Measurements from ENCODE around the gene SEMA3F.

The SEMA3F gene

DNA sequence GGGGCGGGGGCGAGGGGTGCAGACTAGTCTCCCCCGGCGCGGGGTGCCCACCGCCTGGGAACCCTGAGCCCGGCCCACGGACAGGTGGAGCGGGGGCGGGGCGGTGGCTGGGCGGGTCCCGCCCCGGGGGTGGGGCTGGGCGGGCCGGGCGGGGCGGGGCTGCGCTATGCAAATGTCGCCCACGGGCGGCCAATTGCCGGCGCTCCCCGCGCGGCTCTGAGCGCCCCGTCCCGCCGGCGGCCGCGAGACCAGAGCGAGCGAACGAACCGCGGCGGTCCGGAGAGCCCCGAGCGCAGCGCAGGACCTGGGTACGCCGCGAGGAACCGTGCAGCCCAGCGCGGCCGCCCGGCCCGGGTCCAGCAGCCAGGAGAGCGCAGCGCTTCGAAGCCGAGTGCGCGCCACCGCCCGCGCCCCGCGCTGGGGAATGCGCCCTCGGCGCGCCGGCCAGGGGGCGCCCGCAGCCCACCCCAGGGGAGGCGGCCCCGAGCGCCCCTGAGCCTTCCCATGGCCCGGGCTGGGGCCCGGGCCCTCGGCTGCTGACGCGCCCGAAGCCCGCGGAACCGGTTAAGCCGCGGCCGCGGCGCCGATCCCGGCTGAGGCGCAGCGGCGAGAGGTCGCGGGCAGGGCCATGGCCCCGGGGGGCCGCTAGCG, at the start of gene SEMA3F:
TSS of gene SEMA3F (plus strand) at position 485 of the 651 bp plus-strand sequence. CDS start 4,299 bp downstream, outside the sequence.
- DNase-seq, result no peak

DNA sequence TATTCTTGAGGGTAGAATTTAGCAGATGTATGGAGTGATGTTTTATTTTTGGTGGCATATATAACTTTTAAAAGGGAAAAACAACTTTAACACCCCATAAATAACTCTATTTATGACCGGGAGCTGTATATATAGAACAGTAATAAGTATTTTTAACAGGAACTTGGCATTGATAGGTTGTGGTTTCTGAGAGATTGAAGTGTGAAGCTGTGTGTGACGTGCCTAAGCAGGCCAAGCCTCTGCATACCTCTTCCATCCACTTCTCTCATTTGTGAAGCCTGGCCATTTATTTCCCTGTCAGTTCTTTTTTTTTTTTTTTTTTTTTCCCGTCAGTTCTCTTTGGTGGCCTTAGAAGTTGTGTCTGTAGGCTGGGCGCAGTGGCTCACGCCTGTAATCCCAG, 43.4 kb upstream of the SEMA3F start:
- DNase-seq, result no peak

DNA sequence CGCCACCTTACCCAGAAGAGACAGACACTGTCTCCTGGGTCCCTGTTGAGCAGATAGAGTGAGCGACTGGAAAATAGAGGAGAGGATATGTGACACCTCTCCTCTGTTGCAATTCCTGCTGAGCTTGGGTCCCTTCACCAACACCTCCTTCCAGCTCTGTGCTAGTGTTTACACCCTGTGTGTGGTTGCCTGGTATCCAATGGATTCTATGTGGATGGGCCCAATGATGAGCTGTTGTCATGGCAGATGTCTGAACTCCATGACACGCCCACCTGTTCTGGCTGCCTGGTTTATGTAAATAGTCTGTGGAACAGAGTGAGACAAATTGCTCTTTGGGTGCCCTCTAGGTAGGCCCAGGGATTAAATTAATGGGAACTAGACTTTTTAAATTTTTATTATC, 42.7 kb upstream of the SEMA3F start:
- no peak for DNase-seq

DNA sequence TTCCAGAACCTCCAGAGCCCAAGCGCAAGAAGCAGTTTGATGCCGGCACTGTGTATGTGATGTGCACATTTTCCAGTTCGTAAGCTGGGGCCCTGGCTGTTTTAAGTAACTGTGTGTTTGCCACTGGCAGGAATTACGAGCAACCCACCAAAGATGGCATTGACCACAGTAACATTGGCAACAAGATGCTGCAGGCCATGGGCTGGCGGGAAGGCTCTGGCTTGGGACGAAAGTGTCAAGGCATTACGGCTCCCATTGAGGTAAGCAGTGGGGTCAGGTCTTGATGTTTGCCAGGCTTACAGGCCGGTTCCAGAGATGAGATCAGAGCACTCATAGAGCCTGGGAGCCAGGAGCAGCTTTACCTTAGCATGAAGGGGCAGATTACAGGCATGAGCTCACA, 38.0 kb upstream of the SEMA3F start:
- DNase-seq, result no peak

DNA sequence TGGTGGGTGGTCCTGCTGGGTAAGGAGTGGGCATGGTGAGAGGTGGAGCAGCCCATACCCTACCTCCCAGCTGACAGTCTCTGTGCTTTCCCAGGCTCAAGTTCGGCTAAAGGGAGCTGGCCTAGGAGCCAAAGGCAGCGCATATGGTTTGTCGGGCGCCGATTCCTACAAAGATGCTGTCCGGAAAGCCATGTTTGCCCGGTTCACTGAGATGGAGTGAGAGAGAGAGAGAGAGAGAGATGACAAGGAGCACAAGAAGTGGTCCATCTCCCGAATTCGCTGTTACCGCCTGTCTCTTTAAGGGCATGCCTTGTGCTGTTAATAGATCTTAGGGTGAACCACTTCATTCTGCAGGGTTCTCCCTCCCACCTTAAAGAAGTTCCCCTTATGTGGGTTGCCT, 36.9 kb upstream of the SEMA3F start:
- no peak for DNase-seq

DNA sequence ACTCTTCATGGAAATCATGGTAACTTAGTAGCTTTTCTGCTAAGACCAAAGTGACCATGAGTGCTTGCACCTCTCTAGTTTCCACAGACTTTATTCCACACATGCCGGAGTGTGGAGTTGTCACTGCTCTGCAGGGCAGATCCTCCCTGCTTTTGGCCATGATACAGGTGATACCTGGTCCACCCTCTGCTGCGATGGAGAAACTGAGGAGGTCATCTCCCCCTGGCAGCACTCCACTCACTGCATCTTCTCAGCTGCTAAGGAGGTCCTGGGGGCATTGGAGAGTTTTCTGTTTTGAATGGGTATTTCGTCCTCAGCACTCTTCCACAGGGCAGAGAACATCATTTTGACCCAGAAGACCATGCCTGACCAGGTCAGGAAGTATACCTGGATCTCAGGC, 35.3 kb upstream of the SEMA3F start:
- no peak for DNase-seq

DNA sequence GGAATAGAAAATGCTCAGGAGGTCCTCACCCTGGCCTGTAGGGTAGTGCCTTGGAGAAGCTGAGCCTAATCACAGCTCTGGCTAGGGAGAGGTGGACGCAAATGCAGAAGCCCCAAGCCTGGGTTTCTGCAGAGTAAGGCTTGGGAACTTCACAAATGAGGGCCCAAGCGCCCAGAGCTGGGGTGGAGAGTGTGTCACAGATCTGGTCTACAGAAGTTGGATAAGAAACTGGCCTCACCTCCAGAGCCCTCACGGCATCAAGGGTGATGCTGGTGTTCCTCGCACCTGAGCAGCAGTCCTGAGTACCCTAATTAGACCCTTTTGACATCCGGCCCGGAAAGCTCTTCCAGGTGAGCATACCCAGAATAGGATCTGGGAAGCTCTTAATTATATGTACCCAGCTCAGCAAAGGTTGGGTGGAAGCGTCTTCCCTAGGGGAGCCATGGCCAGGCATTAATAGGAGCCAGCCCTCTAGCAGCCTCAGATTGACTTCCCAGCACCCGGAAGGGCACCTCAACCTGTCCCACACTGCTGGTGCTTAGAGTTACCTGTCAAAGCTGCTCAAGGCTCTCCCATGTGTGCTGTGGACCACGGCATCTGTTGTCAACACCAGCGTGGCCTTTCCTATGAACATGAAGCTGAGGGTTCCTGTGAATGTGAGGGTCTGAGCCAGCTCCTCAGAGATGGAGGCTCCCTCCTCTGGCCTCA, 34.6 kb upstream of the SEMA3F start:
- DNase-seq, result no peak

DNA sequence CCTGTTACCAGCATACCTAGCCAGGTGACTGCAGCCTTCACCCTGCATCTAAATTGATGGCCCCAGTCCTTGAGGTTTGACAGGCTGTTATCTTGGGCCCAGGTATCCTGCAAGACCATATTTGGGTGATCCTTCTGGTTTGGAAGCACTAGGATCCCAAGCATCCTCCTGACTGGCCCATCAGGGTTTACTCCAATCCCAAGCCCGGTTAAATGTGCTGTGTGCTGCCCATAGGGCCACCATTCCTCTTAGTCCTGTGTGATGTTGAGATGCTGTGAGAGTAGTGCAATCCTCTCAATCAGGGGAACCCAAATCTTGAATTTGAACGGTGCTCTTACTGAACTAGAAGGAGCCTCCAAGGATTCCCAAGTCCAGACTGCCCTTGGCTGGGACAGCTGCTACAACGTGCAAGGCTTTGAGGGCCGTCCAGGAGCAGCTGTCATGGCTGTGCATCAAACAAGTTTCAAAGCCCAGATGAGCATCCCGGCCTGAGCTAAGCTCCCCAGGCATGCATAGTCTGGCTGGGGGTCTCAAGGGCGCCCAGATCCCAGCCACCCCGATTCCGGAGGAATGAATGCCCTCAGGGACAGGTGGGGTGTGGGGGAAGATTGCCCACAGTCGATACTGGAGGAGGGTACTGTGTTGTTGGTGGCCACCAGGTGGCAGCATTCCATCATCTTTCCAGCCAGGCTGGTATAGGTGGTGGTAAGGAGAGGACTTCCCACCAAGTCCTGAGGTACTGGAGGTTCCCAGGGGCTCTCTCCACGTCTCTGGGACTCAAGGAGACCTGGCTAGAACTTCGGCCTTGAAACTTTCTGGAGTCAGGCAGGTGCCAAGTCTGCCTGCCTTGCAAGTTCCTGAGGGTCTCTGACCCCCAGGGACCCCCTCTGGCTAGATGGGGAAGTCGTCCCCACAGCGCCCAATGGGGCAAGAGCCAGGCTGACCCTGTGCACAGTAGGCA, 33.8 kb upstream of the SEMA3F start:
- no peak for DNase-seq

DNA sequence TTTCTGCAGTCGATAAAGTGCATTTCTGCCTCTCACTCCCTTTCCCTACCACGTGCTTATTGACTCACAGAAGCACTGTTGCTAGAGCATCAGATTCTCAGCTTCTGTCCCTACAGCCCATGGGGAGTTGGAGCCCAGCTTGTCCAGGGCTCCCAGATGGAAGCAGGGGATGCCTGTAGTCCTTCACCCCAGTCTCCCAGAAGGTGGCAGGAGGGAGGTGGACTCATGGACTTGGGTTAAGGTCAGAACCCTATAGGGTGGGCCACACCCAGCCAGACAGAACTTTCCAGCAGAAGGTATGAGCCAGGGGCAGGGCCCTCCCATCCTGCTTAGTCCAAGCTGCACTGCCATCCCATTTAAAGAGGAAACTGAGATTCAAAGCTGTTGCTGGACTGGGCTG, 33.1 kb upstream of the SEMA3F start:
- no peak for DNase-seq

DNA sequence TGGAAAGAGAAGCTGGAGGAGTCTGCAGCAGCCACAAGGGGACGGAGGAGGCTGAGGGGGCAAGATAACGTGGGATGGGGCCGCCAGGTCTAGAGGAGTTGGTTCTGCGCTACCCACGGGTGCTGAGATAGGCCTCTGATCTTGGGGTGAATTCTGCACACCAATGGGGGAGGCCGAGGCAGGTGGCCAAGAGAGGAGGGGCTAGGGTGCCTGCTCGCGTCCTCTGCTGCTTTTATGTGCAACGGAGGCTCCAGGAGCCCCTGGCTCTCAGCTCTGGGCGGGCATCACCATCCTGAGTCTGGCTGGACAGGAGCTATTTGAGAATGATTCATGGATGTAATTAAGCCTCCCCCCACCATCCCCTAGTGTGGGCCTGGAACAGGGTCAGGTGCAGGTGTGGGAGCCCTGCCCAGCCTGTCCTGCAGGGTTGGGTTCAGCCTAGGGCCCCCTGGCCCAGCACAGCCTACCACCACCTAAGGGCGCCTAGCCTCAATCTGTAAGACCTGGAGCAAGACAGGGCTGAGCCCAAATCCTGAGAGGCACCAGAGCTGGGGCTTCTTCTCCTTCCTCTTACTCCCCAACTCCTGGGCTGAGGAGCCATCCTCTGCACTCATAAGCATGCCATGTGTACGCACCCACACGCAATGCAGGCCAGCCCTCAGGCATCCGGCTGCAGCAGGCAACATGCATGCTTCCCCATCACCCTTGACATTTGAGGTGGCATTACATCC, 32.3 kb upstream of the SEMA3F start:
- no peak for DNase-seq

DNA sequence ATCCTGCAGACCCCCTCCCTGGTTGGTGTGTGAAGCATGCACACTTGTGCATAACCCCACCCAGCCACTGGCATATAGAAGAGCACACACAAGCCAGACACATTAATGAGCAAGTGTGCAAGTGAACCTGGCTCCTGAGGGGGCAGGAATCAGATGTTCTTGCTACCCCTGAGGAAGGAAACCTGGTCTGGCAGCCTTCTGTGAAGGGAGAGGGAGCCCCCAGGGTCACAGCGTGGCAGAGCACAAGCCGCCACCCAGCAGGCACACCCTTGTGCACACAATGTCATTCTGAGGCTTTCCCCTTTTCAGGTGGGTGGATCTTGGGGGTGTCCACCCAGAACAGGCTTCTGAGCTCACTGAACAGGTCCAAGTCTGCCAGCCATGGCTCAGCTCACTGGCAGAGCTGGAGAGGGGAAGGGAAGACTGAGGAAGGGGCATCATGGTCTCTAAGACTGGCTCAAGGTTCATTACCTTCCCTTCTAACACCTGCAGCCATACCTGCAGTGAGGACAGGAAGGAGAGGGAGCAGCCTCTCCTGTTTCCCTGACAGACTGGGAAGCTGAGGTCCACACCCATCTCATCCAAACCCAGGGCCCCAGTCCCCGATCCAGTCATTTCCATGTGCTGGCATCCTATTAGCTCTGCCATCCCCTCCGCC, 31.6 kb upstream of the SEMA3F start:
- DNase-seq, result no peak

DNA sequence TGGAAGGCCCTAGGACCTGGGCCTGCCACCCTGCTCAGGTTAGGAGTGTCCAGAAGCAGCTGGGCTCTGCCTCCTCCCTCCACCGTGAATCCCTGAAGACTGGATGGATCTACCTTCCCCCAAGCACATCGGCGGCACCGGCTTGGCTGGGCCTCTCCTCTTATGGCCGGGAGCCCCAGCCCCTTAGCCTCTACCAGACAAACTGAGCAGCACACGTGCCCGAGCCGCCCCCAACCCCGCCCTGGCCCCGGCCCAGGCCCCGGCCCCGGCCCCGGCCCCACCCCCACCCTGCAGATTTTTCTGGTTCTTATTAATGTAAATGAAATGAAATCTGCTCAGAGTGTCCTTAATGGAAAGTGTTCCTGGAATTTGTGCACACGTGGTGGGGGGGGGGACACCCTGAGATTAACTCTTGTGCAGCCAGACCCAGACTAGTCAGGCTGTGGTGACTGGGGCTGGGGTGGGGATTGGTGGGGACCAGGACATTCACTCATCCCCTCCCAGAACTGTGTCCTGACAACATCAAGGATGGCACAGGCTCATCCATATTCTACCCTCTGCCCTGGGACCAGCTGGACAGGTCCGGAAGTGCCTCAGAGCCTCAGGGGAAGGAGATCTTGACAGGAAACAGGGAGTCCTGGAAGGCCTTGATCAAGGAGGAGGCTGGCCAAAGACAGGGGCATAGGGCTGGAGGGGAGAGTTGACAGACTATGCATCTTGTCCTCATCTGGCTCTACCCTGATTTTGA, 30.9 kb upstream of the SEMA3F start:
- DNase-seq, result no peak

DNA sequence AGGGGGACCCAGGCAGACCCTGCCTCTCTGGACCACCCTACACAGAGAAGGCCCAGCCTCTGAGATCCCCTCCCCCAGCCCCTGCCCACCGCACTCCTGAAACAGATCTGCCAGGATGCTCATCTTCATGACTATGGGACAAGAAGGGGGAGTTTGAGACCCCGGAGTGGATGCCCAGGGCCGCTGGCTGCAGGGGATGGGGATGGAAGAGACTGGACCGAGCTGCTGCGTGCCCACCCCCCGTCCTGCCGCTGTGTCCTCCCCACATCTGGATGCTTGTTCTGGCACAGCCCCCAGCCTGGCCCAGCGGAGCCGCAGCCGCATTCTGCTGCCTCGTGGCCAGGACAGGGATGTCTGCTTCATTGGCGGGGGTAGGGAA, 30.3 kb upstream of the SEMA3F start:
- no peak for DNase-seq

DNA sequence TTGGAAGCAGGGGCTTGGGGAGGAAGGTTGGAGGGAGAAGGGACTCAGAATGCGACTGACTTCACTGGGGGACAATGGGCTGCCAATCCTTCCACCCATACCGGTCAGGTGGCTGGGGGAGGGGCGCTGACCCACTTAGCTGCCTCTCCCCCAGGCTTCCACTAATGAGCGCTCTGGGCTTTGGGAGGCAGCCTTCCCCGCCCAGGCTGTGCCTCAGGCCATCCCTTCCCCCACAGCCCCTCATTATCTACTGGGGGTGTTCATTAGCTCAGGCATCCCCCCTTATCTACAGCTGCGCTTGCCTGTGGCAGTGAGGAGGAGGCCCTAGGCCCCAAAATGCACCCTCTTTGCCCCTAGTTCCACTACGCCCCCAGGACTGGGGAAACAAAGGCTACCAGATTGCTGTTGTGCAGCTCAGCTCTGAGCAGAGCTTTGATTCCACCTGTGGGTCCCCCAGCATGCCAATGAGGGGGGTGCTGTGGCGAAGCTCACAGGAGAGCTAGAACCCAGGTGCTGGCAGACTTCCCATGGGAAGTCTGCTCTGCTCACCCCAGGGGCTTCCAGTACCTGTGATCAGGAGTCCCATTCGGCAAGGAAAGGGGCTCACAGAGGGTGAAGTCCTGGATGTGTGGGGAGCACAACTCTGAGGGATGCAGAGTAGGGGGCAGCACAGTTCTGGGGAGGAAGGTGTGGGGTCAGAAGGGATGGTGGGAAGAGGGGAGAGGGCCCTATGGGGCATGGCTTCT, 29.4 kb upstream of the SEMA3F start:
- DNase-seq, result no peak

DNA sequence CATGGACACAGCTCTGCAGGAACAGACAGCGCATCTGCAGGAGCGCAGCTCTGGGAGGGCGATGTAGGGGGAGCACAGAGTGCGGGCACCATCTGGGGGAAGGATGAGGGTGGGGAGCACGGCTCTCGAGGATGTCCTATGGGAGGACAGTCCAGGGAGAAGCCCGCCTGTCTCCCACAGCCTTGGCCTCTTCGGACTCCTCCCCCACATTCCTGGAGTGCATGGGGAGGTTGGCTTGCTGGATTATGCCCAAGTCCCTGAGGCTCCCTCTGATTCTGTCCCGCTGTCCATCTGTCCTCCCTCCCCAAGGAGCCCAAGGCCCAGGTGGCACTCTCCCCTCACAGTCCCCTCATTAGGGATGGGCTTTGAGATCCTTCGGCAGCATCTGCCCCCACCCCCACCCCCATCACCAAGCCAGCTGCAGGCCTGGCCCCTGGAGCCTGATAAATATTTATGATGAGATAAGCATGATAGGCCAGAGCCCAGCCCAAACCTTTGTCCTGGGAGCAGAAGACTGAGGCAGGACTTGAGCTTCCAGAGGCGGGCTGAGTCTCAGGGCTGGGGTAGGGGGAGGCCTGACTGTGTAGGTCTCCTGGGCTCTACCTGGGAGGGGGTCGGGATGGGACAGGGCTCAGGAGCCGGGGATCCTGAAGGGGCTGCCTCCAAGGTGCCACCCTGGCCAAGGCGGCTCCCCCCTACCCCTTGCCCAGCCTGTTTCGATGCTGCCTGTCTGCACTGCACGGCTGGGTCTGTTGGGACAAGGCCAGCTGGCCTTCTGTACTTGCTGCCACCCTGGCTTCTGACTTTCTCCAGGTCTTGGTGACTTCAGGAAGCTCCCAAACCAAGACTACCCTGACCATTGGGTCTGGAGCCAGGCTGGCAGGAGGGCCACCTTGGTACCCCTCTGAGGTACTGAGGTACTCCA, 28.6 kb upstream of the SEMA3F start:
- no peak for DNase-seq

DNA sequence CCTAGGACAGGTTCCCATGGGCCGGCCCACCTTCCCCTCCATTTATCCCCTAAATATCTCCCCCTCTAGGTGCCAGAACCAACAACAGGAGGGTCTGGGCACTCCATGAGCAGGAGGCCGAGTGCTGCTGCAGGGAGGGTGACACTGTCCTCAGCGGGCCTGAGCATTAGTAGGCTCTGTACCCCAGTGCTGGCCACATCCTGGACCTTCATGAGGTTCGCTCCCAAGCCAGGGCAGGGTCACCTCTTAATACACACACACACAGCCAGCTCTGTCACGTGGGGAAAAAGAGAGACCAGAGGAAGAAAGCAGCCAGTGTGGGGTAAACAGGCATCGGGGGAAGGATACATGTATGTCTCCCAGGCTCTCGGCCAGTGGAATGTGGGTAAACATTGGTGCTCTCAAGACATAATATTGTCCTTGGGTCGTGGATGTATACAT, 27.9 kb upstream of the SEMA3F start:
- DNase-seq, result no peak

DNA sequence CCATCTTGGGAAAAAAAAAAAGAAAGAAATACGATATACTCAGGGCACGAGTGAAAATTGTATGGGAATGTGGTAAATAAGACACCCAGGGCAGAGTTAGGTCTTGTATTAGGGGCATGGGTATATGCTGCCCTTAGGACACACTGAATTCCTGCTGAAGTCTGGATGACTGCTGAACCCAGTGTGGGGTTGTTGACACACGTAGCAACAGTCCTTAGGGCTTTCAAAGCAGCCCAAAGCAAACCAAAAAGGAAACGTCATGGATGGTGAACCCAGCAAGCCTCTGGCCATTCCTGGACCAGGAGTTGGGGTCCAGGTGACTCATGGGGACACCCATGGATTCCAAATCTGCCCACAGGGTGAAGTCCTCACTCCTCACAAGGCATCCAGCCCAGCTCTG, 27.1 kb upstream of the SEMA3F start:
- no peak for DNase-seq

DNA sequence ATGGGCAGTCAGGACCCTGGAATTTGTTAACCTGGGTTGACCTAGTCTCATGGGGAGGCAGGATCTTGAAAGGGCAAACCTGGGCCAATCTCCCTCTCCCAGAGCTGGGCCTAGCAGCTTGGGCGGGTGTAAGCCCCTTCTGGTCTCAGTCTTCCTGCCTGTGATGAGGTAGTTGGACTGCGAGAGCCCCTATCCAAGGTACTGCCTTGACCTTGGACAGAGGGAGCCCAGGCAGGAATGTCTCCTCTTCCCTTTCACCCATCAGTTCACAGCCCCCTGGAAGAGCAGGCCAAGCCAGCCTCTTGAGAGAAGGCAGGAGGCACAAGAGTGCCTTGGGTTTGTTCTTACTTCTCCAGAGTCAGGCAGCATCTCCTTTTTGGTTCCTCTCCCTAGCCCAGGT, 24.7 kb upstream of the SEMA3F start:
- DNase-seq, result no peak

DNA sequence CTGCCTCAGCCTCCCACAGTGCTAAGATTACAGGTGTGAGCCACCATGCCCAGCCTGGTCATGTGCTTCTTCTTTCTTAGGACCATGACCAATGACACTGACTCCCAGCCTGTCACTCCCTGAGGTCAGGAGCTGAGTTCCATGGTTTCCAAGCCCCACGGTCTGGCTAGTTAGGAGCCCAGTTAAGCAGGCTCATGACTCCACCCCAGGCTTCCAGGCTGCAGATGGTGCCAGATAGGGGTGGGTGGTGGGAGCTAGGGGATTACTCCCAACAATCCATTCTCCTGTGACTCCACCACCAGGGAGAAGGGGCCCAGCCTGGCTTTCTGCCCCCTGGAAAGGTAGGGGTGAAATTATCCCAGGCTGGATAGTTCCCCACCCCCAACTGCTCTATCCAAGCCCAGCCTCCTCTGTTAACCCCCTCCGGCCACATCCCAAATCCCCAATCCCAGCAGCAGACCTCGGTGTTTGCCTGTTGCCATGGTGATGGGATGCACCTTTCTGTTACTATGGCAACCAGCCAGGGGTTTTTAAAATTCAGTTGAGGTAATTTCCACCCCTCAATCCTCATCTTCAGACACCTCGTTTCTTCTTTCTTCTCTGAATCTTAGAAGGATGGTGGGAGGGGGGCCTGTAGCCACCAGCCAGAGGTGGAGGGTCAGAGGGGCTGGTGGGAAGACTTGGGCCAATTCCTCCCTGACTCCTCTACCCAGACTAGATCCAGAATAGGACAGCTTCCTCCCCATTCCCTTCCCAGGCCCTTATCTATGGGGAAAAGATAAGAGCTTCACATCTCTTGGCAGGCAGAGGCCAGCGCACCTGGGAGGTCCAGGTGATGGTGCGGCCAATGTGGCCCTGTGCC, 22.5 kb upstream of the SEMA3F start:
- DNase-seq, result no peak

All from NCI-H1436 treated with DMSO at 0.1 percent for 48 hours (cell line).